ENCODE data around the gene TOMM20. TPM values are rescaled to one million over a fixed set of nuclear protein-coding genes. Genes with fewer than 3 reads are reported as not detected.
A peak's percentile ranks its signal among the peaks of the same experiment; 100 is the strongest.

TOMM20 gene
- total RNA-seq, 1 donor from 2014 or later = 105 TPM

DNA sequence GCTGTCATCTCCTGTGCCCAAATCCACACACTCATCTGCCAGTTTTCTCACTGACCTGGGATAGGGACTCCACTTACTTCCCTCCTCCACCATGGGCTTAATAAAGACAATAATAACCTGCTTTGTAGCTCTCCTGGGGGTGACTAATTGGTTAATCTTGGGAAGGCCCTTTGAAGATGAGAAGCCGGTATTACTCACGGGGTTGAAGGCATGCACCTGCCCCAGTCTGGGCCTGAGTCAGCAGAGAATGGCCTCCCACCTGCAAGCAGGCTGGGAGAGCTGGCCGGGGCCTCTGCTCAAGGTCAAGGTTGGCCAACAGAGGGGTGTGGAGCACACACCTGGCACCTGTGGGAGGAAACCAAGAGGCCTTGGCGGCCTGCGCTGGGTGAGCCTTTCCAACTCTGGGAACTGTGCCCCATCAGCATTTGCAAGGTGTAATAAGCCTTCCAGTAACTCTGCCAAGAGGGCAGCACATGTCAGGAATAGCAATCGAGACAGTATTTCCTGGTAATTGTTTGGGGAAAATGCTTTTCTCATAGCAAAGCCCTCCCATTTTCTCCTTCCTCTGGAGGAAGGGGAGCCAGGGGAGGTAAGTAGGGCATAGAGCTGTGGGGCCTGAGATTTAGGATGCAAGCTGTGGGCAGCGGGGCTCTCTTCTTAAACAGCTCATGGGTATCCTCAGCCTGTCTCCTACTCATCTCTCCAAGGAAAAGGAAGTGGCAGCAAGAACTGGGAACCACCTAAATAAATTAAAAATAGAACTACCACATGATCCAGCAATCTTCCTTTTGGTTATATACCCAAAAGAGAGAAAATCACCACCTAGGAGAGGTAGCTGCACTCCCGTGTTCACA, 49.0 kb downstream of the TOMM20 start:
- intact Hi-C loops (cut with micrococcal nuclease) = no loop called here
- Mint-ChIP-seq H3K4me1 (ENCODE audit: low read depth) (peaks cover 42% of the 10 kb centered on the region), H3K27me3 (ENCODE audit: low read depth) (no peaks in the 10 kb centered on the region), H3K36me3 (ENCODE audit: low read depth) (peaks cover 4% of the 10 kb centered on the region), H3K9me3 (no peaks in the 10 kb centered on the region), H3K27ac (no peak overlapping the region), H3K4me3 (ENCODE audit: low read depth) (no peak overlapping the region)
- DNase-seq (ENCODE audit: low spot score) = no peak

DNA sequence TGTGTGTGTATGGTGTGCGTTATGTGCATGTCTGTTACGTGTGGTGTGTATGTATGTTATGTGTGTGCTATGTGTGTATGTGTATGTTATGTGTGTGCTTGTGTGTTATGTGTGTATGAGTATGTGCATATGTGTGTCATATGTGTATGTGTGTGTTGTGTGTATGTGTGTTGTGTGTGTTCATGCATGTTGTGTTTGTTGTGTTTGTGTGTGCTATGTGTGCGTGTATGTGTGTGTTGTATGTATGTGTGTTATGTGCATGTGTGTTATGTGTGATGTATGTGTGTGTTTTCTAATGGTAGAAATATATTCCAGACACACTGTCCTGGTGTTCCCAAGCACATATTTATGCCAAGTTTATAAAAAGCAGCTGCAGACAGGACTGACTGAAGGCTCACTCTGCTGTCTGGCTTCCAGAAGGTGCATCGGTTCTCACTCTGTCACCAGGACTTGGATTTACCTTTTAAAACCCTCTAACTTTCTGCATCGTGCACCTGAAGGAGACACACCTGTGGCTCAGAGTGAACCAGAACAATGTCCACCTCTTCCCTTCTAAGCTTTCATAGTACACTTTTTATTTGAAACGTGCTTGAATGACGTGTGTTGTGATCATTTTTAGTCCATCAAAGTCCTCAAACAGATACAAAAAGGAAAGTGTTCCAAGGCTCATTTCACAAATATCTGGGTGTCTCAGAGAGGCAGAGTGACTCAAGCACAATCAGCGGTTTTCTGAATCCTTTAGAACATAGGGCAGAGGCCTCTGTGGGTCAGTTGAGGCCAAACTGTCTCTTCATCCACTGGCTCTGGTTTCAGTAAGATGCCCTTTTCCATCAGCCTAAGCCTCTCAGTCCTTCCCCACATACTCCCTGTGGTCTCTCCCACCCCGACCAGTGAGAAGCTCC, 49.9 kb downstream of the TOMM20 start:
- H3K9me3 Mint-ChIP-seq = no peaks in the 10 kb centered on the region
- intact Hi-C loops (cut with micrococcal nuclease) = loop anchor here (1.0 kb wide), 1 partner anchor 577 kb away; no protein-coding TSS in a partner anchor
- H3K36me3 Mint-ChIP-seq (ENCODE audit: low read depth) = peaks cover 4% of the 10 kb centered on the region
- no peaks in the 10 kb centered on the region for H3K27me3 Mint-ChIP-seq (ENCODE audit: low read depth)
- DNase-seq (ENCODE audit: low spot score) = no peak
- no peak overlapping the region for H3K27ac Mint-ChIP-seq
- H3K4me3 Mint-ChIP-seq (ENCODE audit: low read depth) = no peak overlapping the region
- H3K4me1 Mint-ChIP-seq (ENCODE audit: low read depth) = peaks cover 43% of the 10 kb centered on the region

DNA sequence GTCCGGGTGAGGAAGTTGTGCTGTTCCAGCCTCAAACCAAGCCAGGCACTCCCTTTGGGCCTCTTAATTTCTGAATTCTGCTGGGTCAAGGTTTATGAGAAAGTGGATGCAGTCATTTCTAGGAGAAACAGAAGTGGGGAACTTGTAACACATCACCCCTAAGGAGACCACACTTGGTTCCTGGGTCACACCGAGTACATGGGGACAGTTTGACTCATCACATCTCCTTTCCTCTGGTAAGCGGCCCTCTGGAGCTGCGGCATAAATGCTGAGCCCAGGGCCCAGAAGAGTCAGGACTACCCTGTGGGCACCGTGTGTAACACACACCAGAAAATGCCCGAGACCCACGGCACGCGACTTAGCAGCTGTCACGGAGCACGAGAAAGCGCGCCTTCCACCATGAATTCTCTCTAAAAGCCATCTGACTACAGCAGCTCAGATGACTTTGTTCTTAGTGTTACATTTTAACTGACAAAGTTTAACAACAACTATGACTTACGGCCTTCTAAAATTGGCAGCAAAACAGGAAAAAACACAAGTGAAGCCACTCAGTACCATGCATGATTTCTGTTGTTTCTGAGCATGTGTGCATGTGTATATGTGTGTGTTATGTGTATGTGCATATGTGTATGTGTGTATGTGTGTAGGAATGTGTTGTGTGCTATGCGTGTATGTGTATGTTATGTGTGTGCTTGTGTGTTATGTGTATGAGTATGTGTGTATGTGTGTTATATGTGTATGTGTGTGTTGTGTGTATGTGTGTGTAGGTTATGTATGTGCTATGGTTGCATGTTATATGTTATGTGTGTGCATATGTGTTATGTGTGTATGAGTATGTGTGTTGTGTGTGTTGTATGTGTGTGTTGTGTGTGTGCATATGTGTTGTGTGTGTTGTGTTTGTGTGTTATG, 50.8 kb downstream of the TOMM20 start:
- DNase-seq (ENCODE audit: low spot score) = peak; percentile 33
- intact Hi-C loops (cut with micrococcal nuclease) = loop anchor here (1.0 to 2.0 kb wide), 7 partner anchors 91 to 590 kb away; partner anchors contain the start of gene IRF2BP2

DNA sequence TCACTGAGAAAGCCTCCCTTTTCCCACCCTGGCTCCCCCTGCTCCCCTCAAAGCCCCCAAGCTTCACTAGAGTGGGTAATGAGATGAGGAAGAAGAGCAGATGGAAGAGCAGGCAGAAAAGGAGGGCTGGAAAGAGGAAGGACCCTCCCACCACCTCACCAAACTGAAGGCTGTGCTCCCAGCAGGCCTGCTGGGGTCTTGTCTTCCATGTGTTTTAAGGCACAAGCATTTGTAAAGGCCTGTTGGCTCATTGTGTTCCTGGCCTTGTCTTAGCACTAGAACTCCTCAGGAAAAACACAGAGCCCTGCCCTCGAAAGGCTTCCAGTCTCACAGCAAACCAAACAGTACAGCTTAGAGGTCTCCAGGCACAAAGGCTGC, 51.5 kb downstream of the TOMM20 start:
- no peak for DNase-seq (ENCODE audit: low spot score)
- Mint-ChIP-seq H3K9me3 (no peaks in the 10 kb centered on the region), H3K4me3 (ENCODE audit: low read depth) (peak overlapping the region; percentile 67), H3K36me3 (ENCODE audit: low read depth) (peaks cover 4% of the 10 kb centered on the region), H3K27me3 (ENCODE audit: low read depth) (no peaks in the 10 kb centered on the region), H3K27ac (no peak overlapping the region), H3K4me1 (ENCODE audit: low read depth) (peaks cover 39% of the 10 kb centered on the region)
- intact Hi-C loops (cut with micrococcal nuclease) = loop anchor here (1.0 to 2.0 kb wide), 6 partner anchors 90 to 589 kb away; partner anchors contain the start of gene IRF2BP2

More for the DNA sequence above, 50.8 kb downstream of the TOMM20 start:
- Mint-ChIP-seq H3K36me3 (ENCODE audit: low read depth) (peaks cover 4% of the 10 kb centered on the region), H3K4me3 (ENCODE audit: low read depth) (peak overlapping the region; percentile 67), H3K27ac (no peak overlapping the region), H3K4me1 (ENCODE audit: low read depth) (peaks cover 37% of the 10 kb centered on the region), H3K27me3 (ENCODE audit: low read depth) (no peaks in the 10 kb centered on the region), H3K9me3 (no peaks in the 10 kb centered on the region)

DNA sequence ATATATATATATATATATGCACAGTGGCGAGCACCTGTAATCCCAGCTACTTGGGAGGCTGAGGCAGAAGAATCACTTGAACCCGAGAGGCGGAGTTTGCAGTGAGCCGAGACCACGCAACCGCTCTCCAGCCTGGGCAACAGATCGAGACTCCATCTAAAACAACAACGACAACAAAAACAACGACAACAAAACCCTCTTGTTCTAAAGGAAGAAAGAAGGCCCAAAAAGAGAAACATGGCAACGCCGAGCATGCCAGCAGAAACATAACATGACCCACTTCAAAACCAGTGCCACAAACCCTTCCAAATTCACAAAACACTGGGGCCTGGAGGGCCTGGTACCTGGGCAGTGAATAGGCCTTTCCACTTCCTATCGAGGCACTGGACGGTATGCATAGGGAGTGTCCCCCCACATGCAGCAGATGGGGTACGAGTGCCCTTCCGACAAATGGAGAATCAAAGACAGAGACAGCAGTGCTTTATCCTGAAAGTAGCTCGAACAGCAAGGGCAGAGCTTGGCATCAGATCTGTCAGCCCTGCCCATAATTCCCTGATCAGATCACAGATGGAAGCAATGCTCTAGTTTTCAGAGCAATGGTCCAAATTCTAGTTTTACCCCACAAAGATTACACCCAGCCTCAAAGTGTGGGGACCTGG, 52.0 kb downstream of the TOMM20 start:
- no peaks in the 10 kb centered on the region for H3K9me3 Mint-ChIP-seq
- H3K4me1 Mint-ChIP-seq (ENCODE audit: low read depth) = peaks cover 42% of the 10 kb centered on the region
- intact Hi-C loops (cut with micrococcal nuclease) = loop anchor here (1.0 to 2.0 kb wide), 6 partner anchors 89 to 588 kb away; partner anchors contain the start of gene IRF2BP2
- DNase-seq (ENCODE audit: low spot score) = no peak
- no peak overlapping the region for H3K27ac Mint-ChIP-seq
- H3K4me3 Mint-ChIP-seq (ENCODE audit: low read depth) = peak overlapping the region; percentile 67
- no peaks in the 10 kb centered on the region for H3K27me3 Mint-ChIP-seq (ENCODE audit: low read depth)
- peaks cover 4% of the 10 kb centered on the region for H3K36me3 Mint-ChIP-seq (ENCODE audit: low read depth)

DNA sequence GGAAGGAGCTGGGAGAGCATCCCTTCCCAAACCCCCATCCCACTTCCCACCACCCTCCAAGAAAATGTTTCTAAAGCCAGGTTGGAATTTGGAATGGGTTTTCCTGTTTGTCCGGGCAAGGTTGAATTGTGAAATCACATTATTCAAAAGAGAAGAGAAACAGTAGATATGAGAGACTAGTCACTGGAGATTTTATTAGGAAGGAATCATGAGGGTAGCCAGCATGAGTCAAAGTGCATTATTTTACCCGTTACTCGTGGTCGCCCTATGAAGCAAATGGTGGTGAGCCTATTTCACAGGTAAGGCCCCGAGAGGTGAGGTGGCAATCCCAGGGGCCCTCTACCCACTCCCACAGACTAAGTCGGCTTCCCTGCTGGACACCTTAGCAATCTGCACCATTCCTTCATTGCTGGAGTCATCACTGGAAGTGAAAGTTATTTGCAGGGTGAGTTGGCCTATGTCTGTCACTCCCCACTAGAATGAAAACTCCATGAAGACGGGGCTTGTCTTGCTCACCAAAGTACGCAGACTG, 52.8 kb downstream of the TOMM20 start:
- Mint-ChIP-seq H3K27ac (peak overlapping the region; percentile 99), H3K4me3 (ENCODE audit: low read depth) (peak overlapping the region; percentile 49), H3K4me1 (ENCODE audit: low read depth) (peaks cover 37% of the 10 kb centered on the region), H3K27me3 (ENCODE audit: low read depth) (no peaks in the 10 kb centered on the region), H3K9me3 (no peaks in the 10 kb centered on the region), H3K36me3 (ENCODE audit: low read depth) (peaks cover 4% of the 10 kb centered on the region)
- intact Hi-C loops (cut with micrococcal nuclease) = loop anchor here (1.0 to 2.0 kb wide), 10 partner anchors 28 to 303 kb away; no protein-coding TSS in a partner anchor
- no peak for DNase-seq (ENCODE audit: low spot score)

DNA sequence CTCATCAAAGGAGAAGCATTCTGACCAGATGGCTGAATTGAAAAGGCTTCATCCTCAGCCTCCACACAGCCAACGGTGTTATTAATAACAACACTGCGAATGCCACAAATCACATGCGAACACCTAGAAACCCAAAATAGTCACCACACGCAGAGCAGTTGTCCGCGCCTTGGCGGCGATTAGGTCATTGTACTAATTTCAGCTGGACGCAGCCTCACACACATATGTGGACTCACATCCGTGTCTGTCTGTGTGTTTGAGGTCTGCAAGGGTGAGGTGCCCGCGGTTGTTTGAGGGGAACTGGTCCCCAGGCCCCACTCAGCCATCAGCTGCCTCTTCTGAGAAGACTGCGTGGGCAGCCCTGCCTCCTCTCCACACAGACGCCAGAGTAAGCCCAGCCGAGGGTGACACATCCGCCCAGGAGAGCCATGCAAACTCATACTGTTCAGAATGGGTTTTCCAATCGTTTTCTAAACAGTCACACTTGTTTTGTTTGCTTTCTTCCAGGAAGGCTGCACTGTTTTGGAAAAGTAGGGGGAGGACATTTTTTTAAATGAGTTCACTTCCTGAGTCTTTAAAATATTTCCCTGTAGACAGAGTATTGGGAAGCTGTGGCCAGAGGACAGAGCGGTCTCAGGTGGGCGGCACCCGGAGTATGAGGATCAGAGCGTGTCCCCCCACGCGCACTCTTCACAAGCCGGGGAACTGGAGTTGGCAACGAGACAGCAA, 53.4 kb downstream of the TOMM20 start:
- intact Hi-C loops (cut with micrococcal nuclease) = loop anchor here (1.0 to 2.0 kb wide), 9 partner anchors 27 to 302 kb away; no protein-coding TSS in a partner anchor
- peak overlapping the region; percentile 56 for H3K4me3 Mint-ChIP-seq (ENCODE audit: low read depth)
- H3K4me1 Mint-ChIP-seq (ENCODE audit: low read depth) = peaks cover 34% of the 10 kb centered on the region
- H3K27me3 Mint-ChIP-seq (ENCODE audit: low read depth) = no peaks in the 10 kb centered on the region
- no peak for DNase-seq (ENCODE audit: low spot score)
- H3K9me3 Mint-ChIP-seq = no peaks in the 10 kb centered on the region
- H3K36me3 Mint-ChIP-seq (ENCODE audit: low read depth) = peaks cover 4% of the 10 kb centered on the region
- H3K27ac Mint-ChIP-seq = peak overlapping the region; percentile 99

DNA sequence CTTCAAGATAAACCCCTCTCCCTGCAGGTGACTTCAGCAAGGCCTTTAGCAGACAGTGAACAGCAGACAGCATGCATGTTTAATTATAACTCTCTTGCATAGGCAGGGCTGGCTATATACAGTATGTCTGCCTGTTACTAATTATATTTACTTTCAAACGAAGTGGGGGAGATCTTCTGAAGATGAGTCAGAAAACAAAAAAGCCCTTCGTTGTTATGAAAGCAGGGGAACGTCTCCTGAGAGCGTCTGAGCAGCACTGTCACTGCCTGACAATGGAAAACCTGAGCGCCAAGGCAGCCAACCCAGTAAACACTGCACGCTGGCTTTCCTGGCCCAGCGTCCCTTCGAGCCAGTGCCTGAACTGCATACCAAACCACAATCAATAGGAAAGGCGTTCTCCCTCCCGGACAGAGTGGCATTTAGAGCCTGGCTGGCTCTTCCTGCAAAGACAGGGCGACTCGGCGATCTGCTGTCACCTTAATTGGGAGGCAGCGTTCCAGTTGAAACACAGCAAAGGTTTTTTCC, 54.1 kb downstream of the TOMM20 start:
- Mint-ChIP-seq H3K27me3 (ENCODE audit: low read depth) (no peaks in the 10 kb centered on the region), H3K27ac (peak overlapping the region; percentile 99), H3K9me3 (no peaks in the 10 kb centered on the region), H3K36me3 (ENCODE audit: low read depth) (peaks cover 4% of the 10 kb centered on the region), H3K4me1 (ENCODE audit: low read depth) (peaks cover 34% of the 10 kb centered on the region), H3K4me3 (ENCODE audit: low read depth) (peak overlapping the region; percentile 56)
- no peak for DNase-seq (ENCODE audit: low spot score)
- intact Hi-C loops (cut with micrococcal nuclease) = loop anchor here (1.0 to 2.0 kb wide), 9 partner anchors 26 to 302 kb away; no protein-coding TSS in a partner anchor

DNA sequence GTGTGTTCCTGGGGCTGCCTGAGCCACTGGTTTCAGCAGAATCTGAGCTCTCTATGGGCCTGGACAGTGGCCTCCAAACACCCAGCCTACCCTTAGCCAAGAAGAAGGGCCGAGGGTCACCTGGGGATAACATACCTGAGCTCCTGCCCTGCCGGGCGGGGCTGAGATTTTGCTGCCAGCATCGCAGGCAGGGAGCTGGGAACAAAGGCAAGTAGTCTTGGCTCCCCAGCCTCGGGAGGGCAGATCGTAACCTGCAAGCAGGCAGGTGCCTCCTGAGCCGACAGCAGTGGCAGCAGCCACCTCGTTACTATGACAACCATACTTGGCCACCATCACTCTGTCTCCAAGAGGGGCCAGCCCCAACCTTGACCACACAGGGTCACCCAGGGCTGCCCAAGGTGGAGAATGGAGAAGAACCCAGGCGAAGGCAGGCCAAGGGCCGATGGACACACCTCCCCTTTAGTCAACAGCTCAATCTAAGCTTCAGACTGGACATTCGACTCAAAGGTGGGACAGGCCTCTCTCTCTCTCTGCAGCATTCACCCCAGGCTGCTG, 54.6 kb downstream of the TOMM20 start:
- peaks cover 4% of the 10 kb centered on the region for H3K36me3 Mint-ChIP-seq (ENCODE audit: low read depth)
- H3K27ac Mint-ChIP-seq = peak overlapping the region; percentile 99
- intact Hi-C loops (cut with micrococcal nuclease) = loop anchor here (2.0 kb wide), 5 partner anchors 93 to 301 kb away; no protein-coding TSS in a partner anchor
- no peaks in the 10 kb centered on the region for H3K9me3 Mint-ChIP-seq
- no peak for DNase-seq (ENCODE audit: low spot score)
- no peak overlapping the region for H3K4me3 Mint-ChIP-seq (ENCODE audit: low read depth)
- no peaks in the 10 kb centered on the region for H3K27me3 Mint-ChIP-seq (ENCODE audit: low read depth)
- peaks cover 34% of the 10 kb centered on the region for H3K4me1 Mint-ChIP-seq (ENCODE audit: low read depth)

DNA sequence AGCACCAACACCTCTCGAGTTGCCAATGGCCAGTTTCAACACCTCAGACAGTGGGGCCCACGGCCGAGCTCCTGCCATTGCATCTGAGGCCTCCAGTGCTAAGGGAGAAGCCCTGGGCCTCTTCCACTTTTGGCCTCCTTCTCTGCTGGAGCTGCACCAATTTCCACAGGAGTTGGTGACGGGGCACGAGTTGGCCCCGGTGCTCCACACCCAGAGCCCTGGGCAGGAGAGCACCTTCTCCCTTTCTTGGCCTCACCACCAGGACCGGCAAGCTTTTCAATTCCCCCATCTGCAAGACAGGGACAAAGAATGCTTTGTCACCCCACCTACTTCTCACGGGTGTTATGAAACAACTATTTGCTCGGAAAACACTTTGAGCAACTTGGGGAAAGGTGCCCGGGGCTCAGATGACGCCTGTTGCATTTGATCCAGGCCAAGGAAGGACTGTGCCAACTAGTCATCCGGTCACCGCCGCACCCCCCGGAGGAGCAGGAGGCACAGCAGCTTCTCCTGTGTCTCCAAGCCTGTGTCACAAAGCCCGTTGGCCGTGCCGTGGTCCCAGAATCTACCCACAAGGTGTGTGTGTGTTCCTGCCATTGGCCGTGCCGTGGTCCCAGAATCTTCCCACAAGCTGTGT, 55.2 kb downstream of the TOMM20 start:
- no peak overlapping the region for H3K4me3 Mint-ChIP-seq (ENCODE audit: low read depth)
- peaks cover 4% of the 10 kb centered on the region for H3K36me3 Mint-ChIP-seq (ENCODE audit: low read depth)
- no peaks in the 10 kb centered on the region for H3K9me3 Mint-ChIP-seq
- H3K27ac Mint-ChIP-seq = peak overlapping the region; percentile 62
- DNase-seq (ENCODE audit: low spot score) = no peak
- H3K4me1 Mint-ChIP-seq (ENCODE audit: low read depth) = peaks cover 36% of the 10 kb centered on the region
- no peaks in the 10 kb centered on the region for H3K27me3 Mint-ChIP-seq (ENCODE audit: low read depth)
- intact Hi-C loops (cut with micrococcal nuclease) = no loop called here

All from activated T-helper 2 cell treated with anti-CD3 and anti-CD28 coated beads, Interferon-gamma antibody, Interleukin-2, Interleukin-4, amounts not matched to agents 10 μg/mL and 5 μg/mL and 100 μg/mL, durations not matched to agents 14 hours and 24 hours and 36 hours (primary cell).